H4 (cell line): ENCODE results near the gene F12. TPM values are rescaled to one million over a fixed set of nuclear protein-coding genes. Genes with fewer than 3 reads are reported as not detected.
A peak's percentile ranks its signal among the peaks of the same experiment; 100 is the strongest.
"Not testable (repeated sequence)": the region's sequence is repeated elsewhere in the genome, so short reads cannot be mapped to it uniquely, and the experiment has no call there.

Experiments used
- DNase-seq: peaks from one replicate; pipeline ENCODE4 v3.0.0-alpha.2; 2015; ENCODE audit warnings: low spot score
- total RNA-seq: library from RNA; depleted of rRNA; stranded (reverse); fragments of >200 nt; shearing (Covaris generic); gene quantifications from 2 replicates; pipeline ENCODE4 v1.2.3, GENCODE V29; 2014

Gene F12
- total RNA-seq, 1 experiment from 2014 or later: 7.3 TPM

- DNase-seq: no peak
Measured at GRCh38 chr5:177369645-177370440, 39.5 kb downstream of the F12 start.

DNA sequence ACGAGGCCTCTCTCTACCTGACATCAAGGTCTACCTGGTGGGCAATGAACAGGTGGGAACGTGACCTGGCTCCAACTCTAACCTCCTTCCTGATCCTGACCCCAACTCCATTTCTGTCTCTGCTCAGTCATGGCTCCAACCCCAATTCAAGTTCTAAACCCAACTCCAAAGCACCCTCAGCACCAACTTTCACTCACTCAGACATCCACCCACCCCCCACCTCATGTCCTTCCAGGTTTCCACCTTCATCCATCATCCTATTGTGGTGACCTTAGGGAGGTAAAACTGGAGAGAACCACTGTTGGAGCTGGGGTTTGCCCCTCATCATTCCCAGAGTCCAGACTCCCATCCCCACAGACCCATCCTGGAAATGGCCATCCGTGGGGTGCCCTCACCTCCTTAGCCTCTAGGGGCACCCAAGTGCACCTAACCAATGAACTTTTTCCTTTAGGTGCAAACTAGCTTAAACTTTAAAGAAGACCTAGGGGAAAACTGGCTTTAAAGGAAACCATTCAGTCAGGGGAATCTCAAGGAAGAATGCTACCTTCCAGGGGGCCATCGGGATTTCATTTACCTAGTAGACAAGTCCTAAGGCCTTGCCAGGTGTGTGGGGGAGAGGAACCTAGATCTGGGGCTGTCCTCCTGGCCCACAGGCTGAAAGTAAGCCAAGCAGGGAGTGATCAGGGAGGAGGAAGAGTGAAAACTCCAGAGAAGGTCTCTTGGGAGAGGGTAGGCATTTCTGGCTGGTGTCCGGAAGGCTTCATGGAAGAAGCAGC lies 40.3 kb downstream of the F12 start:
- DNase-seq: peak; percentile 54

DNA sequence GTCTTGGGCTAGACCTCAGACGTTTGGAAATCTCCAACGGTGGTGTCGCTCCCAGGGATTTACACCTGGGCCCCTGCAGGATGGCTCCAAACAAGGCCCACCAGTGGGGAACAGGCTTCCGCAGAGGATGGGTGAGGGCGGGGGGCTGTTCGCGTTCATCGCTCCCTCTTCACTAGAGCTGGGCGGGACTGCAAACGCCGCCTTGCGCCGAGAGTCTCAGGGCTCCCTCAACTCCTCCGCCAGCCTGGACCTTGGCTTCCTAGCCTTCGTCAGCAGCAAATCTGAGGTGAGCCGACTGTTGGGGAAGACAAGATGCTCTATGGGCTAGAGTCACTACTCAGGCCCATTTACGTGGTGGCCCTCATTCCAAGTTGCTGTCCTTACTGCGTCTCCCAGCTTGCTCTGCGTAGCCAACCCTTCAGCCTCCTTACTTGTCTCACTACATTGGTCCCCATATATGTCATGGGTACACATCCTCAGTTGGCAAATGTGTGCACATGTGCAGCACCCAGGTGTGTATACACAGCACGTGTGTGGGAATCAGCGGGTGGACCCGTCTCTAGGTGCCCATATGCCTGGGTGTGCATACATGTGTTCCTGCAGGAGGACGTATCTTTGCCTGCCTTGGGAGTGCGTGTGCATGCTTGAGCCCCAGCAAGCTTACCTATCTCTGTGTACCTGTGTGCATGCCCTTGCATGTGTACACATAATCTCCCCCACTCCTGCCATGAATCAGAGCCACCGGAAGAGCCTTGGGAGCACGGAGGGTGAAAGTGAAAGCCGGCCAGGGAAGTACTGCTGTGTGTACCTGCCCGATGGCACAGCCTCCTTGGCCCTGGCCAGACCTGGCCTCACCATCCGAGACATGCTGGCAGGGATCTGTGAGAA lies 41.1 kb downstream of the F12 start:
- DNase-seq: no peak

- DNase-seq: no peak
Measured at GRCh38 chr5:177367323-177367848, 42.0 kb downstream of the F12 start.

- DNase-seq: no peak
Measured at GRCh38 chr5:177366528-177367322, 42.6 kb downstream of the F12 start.

- DNase-seq: no peak
Measured at GRCh38 chr5:177365845-177366527, 43.4 kb downstream of the F12 start.

DNA sequence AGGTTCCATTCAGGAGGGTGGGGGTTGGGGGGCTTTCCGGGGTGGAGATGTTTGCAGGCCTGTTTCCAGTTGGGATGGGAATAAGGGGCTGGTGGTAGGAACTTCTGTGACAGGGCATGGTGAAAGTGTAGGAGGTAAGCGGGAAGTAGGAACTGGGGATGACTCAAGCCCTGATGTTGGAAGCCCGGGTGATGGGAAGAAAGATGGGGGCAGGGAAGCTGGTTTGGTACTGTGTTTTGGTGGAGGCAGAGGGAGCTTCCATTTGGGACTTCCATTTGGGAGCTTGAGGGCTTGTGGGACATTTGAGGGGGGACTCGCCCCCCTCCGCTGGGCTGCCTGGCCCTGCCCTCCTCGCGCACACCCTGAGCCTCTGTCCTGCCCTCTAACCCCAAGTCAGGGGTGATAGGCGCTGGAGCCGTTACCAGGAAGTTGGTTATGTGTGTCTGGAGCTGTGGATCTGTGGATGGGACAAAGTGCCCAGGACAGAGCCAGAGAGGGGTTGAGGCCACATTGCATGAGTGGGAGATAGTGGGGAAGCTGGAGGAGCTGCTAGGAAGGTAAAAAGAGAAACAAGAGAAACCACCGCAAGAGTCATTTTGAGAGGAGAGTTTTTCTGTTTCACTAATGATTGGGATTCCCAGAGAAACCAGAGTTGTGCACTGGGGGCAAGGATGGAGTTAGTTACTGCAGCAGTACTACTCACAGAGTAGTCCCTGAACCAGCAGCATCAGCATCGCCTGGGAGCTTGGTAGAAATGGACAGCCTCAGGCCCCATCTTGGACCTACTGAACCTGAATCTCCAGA lies 45.0 kb downstream of the F12 start:
- no peak for DNase-seq

DNA sequence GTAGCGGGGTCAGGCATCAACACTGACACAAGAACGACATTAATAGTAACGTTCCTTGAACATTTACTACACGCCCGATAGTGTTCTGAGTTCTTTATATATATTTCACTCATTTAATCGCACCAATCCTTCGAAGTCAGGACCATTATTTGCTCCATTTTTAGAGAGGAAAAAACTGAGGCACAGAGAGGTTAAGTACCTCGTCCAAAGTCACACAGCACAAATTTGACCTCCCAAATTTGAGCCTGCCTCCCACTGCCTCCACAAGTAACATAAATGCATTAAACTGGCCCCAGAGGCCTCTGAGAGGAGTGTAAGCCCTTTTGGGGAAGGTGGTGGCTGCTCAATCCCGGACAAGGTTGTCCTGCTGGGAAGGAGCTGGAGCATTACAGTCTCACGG lies 45.8 kb downstream of the F12 start:
- no peak for DNase-seq

GRCh38 chr5:177362610-177363507 lies 46.5 kb downstream of the F12 start:
- no peak for DNase-seq

GRCh38 chr5:177362292-177362609 lies 47.1 kb downstream of the F12 start:
- DNase-seq: no peak

- DNase-seq: no peak
Measured at GRCh38 chr5:177361418-177362291, 47.7 kb downstream of the F12 start.

DNA sequence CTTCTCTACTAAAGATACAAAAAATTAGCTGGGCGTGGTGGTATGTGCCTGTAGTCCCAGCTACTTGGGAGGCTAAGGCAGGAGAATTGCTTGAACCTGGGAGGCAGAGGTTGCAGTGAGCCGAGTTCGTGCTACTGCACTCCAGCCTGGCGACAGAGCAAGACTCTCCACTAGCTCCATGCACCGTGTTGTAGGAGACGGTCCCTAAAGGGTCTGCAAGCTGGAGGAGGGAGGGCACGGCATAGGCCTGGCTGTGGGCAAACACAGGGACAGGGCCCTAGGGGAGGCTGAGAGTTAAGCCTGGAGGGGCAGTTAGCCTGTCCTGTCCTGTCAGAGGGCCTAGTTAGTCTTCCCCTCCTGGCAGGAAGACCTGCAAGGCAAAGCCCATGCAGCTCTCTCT lies 48.6 kb downstream of the F12 start:
- not testable (repeated sequence) for DNase-seq

DNA sequence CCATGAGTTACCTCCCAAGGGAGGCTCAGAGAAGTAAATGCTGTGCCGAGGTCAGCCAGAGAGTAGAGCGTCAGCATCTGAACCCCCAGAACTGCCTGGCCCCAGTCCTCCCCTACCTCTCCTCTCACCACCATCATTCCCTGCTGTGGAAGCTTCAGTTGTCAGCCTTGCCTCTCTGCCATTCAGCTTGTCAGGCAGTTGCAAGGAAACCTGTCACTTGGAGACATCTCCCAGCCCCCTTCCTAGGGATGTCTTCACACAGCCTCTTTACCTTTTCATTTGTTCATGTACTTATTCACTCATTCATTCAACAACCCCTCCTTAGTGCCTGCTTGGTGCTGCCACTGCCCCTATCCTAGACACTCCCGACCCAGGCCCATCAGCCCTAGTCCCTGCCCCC lies 49.5 kb downstream of the F12 start:
- no peak for DNase-seq

- no peak for DNase-seq
Measured at GRCh38 chr5:177359451-177359851, 49.9 kb downstream of the F12 start.

DNA sequence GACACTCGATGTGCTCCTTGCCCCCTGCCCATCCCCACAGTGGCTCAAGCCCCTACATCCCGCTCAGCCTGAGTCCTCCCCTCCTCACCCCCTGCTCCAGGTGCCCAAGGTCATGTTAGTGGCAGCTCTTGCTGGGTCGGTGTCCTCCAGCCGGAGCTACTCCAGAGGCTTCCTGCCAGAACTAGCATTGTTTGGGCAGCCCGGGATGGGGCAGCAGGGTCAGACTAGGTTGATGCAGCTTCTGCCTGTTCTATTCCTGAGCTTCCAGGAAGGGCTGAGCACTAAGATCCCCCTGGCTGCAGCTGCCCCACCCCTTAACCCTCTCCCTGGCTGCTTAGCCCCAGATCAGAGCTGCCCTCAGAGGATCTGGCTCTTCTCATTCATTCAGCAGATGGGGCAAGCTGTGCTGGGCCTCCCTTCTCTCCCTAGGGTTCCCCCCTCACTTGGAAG lies 51.0 kb downstream of the F12 start:
- DNase-seq: no peak

- peak; percentile 91 for DNase-seq
Measured at GRCh38 chr5:177357459-177358351, 51.7 kb downstream of the F12 start, which contains the start of gene RGS14. Gene RGS14, plus strand, starts transcription at chr5:177357924. Its CDS starts 101 bp downstream, at chr5:177358025.

DNA sequence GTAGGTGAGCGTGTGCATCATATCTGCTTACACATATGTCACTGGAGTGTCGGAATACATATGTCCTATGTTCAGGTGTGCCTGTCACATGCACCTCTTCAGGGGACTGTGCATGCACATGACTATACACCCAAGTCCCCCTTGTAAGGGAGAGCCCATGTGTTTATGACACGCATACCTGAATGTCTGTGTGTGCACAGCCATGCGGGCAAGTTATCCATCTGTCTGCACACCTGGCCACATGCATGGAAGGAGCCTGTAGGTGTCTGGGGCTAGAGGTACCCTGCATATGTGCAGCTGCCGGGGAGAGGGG lies 52.3 kb downstream of the F12 start:
- no peak for DNase-seq
